ENCODE measurements around the gene ASPHD1.
"Not testable (repeated sequence)": the region's sequence is repeated elsewhere in the genome, so short reads cannot be mapped to it uniquely, and the experiment has no call there.

The ASPHD1 gene

GRCh38 chr16:29900102-29900887 is at the start of gene ASPHD1:
Gene ASPHD1, plus strand, starts transcription at chr16:29900488. Its CDS starts 484 bp downstream, at chr16:29900972.
- peak; percentile 53 for DNase-seq (ENCODE audit: low read depth)

- DNase-seq (ENCODE audit: low read depth): no peak
Measured at GRCh38 chr16:29850998-29851397, 49.3 kb upstream of the ASPHD1 start.

GRCh38 chr16:29852654-29853053 is 47.6 kb upstream of the ASPHD1 start:
- no peak for DNase-seq (ENCODE audit: low read depth)

- DNase-seq (ENCODE audit: low read depth): no peak
Measured at GRCh38 chr16:29854520-29855100, 45.7 kb upstream of the ASPHD1 start.

GRCh38 chr16:29857133-29857760 is 43.0 kb upstream of the ASPHD1 start:
- no peak for DNase-seq (ENCODE audit: low read depth)

- DNase-seq (ENCODE audit: low read depth): no peak
Measured at GRCh38 chr16:29858149-29858849, 42.0 kb upstream of the ASPHD1 start.

- no peak for DNase-seq (ENCODE audit: low read depth)
Measured at GRCh38 chr16:29858974-29859373, 41.3 kb upstream of the ASPHD1 start.

- DNase-seq (ENCODE audit: low read depth): no peak
Measured at GRCh38 chr16:29860218-29860617, 40.1 kb upstream of the ASPHD1 start.

GRCh38 chr16:29862383-29862883 is 37.9 kb upstream of the ASPHD1 start:
- no peak for DNase-seq (ENCODE audit: low read depth)

GRCh38 chr16:29862884-29863668 is 37.2 kb upstream of the ASPHD1 start, which contains the start of gene CDIPT:
Gene CDIPT, minus strand, starts transcription at chr16:29863226. Its CDS starts 369 bp downstream, at chr16:29862857.
- DNase-seq (ENCODE audit: low read depth): peak; percentile 84

GRCh38 chr16:29863669-29863984 is 36.7 kb upstream of the ASPHD1 start:
- DNase-seq (ENCODE audit: low read depth): no peak

GRCh38 chr16:29864205-29864604 is 36.1 kb upstream of the ASPHD1 start:
- no peak for DNase-seq (ENCODE audit: low read depth)

- no peak for DNase-seq (ENCODE audit: low read depth)
Measured at GRCh38 chr16:29868396-29869009, 31.8 kb upstream of the ASPHD1 start.

- not testable (repeated sequence) for DNase-seq (ENCODE audit: low read depth)
Measured at GRCh38 chr16:29869067-29869466, 31.2 kb upstream of the ASPHD1 start.

GRCh38 chr16:29871822-29872546 is 28.3 kb upstream of the ASPHD1 start:
- DNase-seq (ENCODE audit: low read depth): no peak

GRCh38 chr16:29873319-29873718 is 27.0 kb upstream of the ASPHD1 start:
- no peak for DNase-seq (ENCODE audit: low read depth)

- no peak for DNase-seq (ENCODE audit: low read depth)
Measured at GRCh38 chr16:29875206-29875605, 25.1 kb upstream of the ASPHD1 start.

GRCh38 chr16:29876217-29876593 is 24.1 kb upstream of the ASPHD1 start:
- DNase-seq (ENCODE audit: low read depth): no peak

GRCh38 chr16:29876594-29877249 is 23.6 kb upstream of the ASPHD1 start:
- no peak for DNase-seq (ENCODE audit: low read depth)
